Measurements from ENCODE around the gene PRSS48.

- TF ChIP-seq REST (IDR thresholded peaks at IDR 0.05; ENCODE audit: borderline replicate concordance) (no peak), CTCF (IDR thresholded peaks at IDR 0.05; ENCODE audit: poor library complexity, severe bottlenecking) (no peak), POLR2AphosphoS5 (IDR thresholded peaks at IDR 0.05) (no peak), EZH2 (IDR thresholded peaks at IDR 0.05; ENCODE audit: borderline replicate concordance, insufficient read depth, low read length, poor library complexity, severe bottlenecking) (no peak), TAF1 (IDR thresholded peaks at IDR 0.05; ENCODE audit: low read depth) (no peak), MXI1 (conservative IDR thresholded peaks at IDR 0.05; ENCODE audit: poor library complexity, severe bottlenecking) (no peak), RAD21 (conservative IDR thresholded peaks at IDR 0.05) (no peak)
These were observed 44.9 kb upstream of the PRSS48 start for GRCh38 chr4:151231915-151232595.

Measured in neural cell (in vitro differentiated cells).